ENCODE data around the gene MGAT5.

Gene MGAT5

DNA sequence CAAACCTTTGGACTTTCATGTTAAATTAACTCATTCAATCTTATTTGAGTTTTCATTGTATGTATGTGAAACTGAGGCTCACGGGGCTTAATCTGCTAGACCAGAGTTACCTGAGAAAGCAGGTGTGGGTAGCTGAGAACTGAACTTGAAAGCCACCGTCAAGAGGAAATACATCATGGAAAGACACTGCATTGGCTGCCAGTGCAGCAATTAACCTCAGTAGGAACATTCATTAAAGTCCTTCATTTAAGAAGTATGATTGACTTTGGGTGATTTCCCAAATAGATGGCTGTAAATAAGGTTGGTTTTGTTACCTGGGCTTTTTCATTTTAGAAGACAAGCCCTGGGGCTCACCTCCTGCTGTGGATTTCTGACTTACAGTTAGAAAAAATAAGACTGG lies 36.5 kb upstream of the MGAT5 start:
- H4K20me1 ChIP-seq (ENCODE audit: insufficient read depth, low read length), result peaks cover 33% of the 10 kb centered on the region
- TF ChIP-seq, protein P1, sequence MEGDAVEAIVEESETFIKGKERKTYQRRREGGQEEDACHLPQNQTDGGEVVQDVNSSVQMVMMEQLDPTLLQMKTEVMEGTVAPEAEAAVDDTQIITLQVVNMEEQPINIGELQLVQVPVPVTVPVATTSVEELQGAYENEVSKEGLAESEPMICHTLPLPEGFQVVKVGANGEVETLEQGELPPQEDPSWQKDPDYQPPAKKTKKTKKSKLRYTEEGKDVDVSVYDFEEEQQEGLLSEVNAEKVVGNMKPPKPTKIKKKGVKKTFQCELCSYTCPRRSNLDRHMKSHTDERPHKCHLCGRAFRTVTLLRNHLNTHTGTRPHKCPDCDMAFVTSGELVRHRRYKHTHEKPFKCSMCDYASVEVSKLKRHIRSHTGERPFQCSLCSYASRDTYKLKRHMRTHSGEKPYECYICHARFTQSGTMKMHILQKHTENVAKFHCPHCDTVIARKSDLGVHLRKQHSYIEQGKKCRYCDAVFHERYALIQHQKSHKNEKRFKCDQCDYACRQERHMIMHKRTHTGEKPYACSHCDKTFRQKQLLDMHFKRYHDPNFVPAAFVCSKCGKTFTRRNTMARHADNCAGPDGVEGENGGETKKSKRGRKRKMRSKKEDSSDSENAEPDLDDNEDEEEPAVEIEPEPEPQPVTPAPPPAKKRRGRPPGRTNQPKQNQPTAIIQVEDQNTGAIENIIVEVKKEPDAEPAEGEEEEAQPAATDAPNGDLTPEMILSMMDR (IDR thresholded peaks at IDR 0.05; ENCODE audit: low read depth, low read length), result no peak
- no peak for TF ChIP-seq EZH2phosphoT487 (IDR thresholded peaks at IDR 0.05; ENCODE audit: low read depth)

GRCh38 chr2:134217924-134218323 lies 35.9 kb upstream of the MGAT5 start:
- peaks cover 30% of the 10 kb centered on the region for H4K20me1 ChIP-seq (ENCODE audit: insufficient read depth, low read length)
- no peak overlapping the region for H3K4me2 ChIP-seq (ENCODE audit: low read length)
- H3K79me2 ChIP-seq (ENCODE audit: low read length), result no peaks in the 10 kb centered on the region
- peaks cover 10% of the 10 kb centered on the region for H3K27me3 ChIP-seq (ENCODE audit: low read depth, low read length)
- H3K4me3 ChIP-seq (ENCODE audit: low read length), result no peak overlapping the region
- no peak for TF ChIP-seq EZH2phosphoT487 (IDR thresholded peaks at IDR 0.05; ENCODE audit: low read depth)
- TF ChIP-seq, protein P1 (IDR thresholded peaks at IDR 0.05; ENCODE audit: low read depth, low read length), result no peak
- no peak overlapping the region for H3K27ac ChIP-seq (ENCODE audit: low read length)
- no peaks in the 10 kb centered on the region for H3K36me3 ChIP-seq (replicated peaks; ENCODE audit: low read depth, low read length)
- H3K9ac ChIP-seq (ENCODE audit: low read length), result no peak overlapping the region
- peaks cover 15% of the 10 kb centered on the region for H3K4me1 ChIP-seq (ENCODE audit: low read length)
- no peak overlapping the region for H2AFZ ChIP-seq (ENCODE audit: low read depth, low read length)
- H3K9me3 ChIP-seq (ENCODE audit: insufficient read depth, low read length), result no peaks in the 10 kb centered on the region

More for the DNA sequence above, 36.5 kb upstream of the MGAT5 start:
- Histone ChIP-seq H3K27ac (ENCODE audit: low read length) (no peak overlapping the region), H3K4me3 (ENCODE audit: low read length) (no peak overlapping the region), H3K4me2 (ENCODE audit: low read length) (no peak overlapping the region), H3K27me3 (ENCODE audit: low read depth, low read length) (peaks cover 16% of the 10 kb centered on the region), H2AFZ (ENCODE audit: low read depth, low read length) (no peak overlapping the region), H3K79me2 (ENCODE audit: low read length) (0 out of 2 replicates have a peak, but pooled peaks cover 2% of the 10 kb centered on the region), H3K9ac (ENCODE audit: low read length) (no peak overlapping the region), H3K4me1 (ENCODE audit: low read length) (peaks cover 15% of the 10 kb centered on the region), H3K36me3 (replicated peaks; ENCODE audit: low read depth, low read length) (no peaks in the 10 kb centered on the region), H3K9me3 (ENCODE audit: insufficient read depth, low read length) (no peaks in the 10 kb centered on the region)

- Histone ChIP-seq H3K27ac (ENCODE audit: low read length) (no peak overlapping the region), H3K4me2 (ENCODE audit: low read length) (peak overlapping the region; percentile 16; the same call in 1 of the 2 replicates), H3K4me3 (ENCODE audit: low read length) (no peak overlapping the region), H3K9me3 (ENCODE audit: insufficient read depth, low read length) (no peaks in the 10 kb centered on the region), H3K79me2 (ENCODE audit: low read length) (no peaks in the 10 kb centered on the region), H3K4me1 (ENCODE audit: low read length) (peaks cover 15% of the 10 kb centered on the region), H3K27me3 (ENCODE audit: low read depth, low read length) (peaks cover 10% of the 10 kb centered on the region), H3K9ac (ENCODE audit: low read length) (no peak overlapping the region), H2AFZ (ENCODE audit: low read depth, low read length) (no peak overlapping the region), H4K20me1 (ENCODE audit: insufficient read depth, low read length) (peaks cover 28% of the 10 kb centered on the region), H3K36me3 (replicated peaks; ENCODE audit: low read depth, low read length) (no peaks in the 10 kb centered on the region)
- no peak for TF ChIP-seq EZH2phosphoT487 (IDR thresholded peaks at IDR 0.05; ENCODE audit: low read depth)
Observed at GRCh38 chr2:134218414-134218813, 35.5 kb upstream of the MGAT5 start.

- TF ChIP-seq, protein P1 (IDR thresholded peaks at IDR 0.05; ENCODE audit: low read depth, low read length), result no peak
- no peak for TF ChIP-seq EZH2phosphoT487 (IDR thresholded peaks at IDR 0.05; ENCODE audit: low read depth)
- peaks cover 25% of the 10 kb centered on the region for H4K20me1 ChIP-seq (ENCODE audit: insufficient read depth, low read length)
- no peak overlapping the region for H2AFZ ChIP-seq (ENCODE audit: low read depth, low read length)
- H3K9ac ChIP-seq (ENCODE audit: low read length), result no peak overlapping the region
- no peaks in the 10 kb centered on the region for H3K79me2 ChIP-seq (ENCODE audit: low read length)
- H3K27ac ChIP-seq (ENCODE audit: low read length), result no peak overlapping the region
- no peak overlapping the region for H3K4me3 ChIP-seq (ENCODE audit: low read length)
- no peaks in the 10 kb centered on the region for H3K36me3 ChIP-seq (replicated peaks; ENCODE audit: low read depth, low read length)
- H3K27me3 ChIP-seq (ENCODE audit: low read depth, low read length), result peaks cover 10% of the 10 kb centered on the region
- H3K4me2 ChIP-seq (ENCODE audit: low read length), result peak overlapping the region; percentile 16; the same call in 1 of the 2 replicates
- no peaks in the 10 kb centered on the region for H3K9me3 ChIP-seq (ENCODE audit: insufficient read depth, low read length)
- H3K4me1 ChIP-seq (ENCODE audit: low read length), result peaks cover 15% of the 10 kb centered on the region
Observed at GRCh38 chr2:134218930-134219658, 34.8 kb upstream of the MGAT5 start.

Measured in OCI-LY3 (cell line).